ENCODE data around the gene UBE2O.
A peak's percentile ranks its signal among the peaks of the same experiment; 100 is the strongest.

Gene UBE2O

GRCh38 chr17:76432004-76432403, 20.9 kb downstream of the UBE2O start:
- TF ChIP-seq, protein P1, sequence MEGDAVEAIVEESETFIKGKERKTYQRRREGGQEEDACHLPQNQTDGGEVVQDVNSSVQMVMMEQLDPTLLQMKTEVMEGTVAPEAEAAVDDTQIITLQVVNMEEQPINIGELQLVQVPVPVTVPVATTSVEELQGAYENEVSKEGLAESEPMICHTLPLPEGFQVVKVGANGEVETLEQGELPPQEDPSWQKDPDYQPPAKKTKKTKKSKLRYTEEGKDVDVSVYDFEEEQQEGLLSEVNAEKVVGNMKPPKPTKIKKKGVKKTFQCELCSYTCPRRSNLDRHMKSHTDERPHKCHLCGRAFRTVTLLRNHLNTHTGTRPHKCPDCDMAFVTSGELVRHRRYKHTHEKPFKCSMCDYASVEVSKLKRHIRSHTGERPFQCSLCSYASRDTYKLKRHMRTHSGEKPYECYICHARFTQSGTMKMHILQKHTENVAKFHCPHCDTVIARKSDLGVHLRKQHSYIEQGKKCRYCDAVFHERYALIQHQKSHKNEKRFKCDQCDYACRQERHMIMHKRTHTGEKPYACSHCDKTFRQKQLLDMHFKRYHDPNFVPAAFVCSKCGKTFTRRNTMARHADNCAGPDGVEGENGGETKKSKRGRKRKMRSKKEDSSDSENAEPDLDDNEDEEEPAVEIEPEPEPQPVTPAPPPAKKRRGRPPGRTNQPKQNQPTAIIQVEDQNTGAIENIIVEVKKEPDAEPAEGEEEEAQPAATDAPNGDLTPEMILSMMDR (IDR thresholded peaks at IDR 0.05; ENCODE audit: low read length): no peak
- TF ChIP-seq EZH2 (IDR thresholded peaks at IDR 0.05; ENCODE audit: borderline replicate concordance, low read length): no peak

GRCh38 chr17:76431509-76431908, 21.4 kb downstream of the UBE2O start:
- H3F3A ChIP-seq (ENCODE audit: insufficient read depth, low read length): no peaks in the 10 kb centered on the region
- TF ChIP-seq, protein P1 (IDR thresholded peaks at IDR 0.05; ENCODE audit: low read length): no peak
- no peak for TF ChIP-seq EZH2 (IDR thresholded peaks at IDR 0.05; ENCODE audit: borderline replicate concordance, low read length)
- no peak overlapping the region for H2AFZ ChIP-seq (ENCODE audit: low read length)
- H4K20me1 ChIP-seq (ENCODE audit: insufficient read depth, low read length): no peaks in the 10 kb centered on the region
- no peak overlapping the region for H3K4me3 ChIP-seq (ENCODE audit: low read depth, low read length, poor library complexity, severe bottlenecking)
- H3K4me2 ChIP-seq (ENCODE audit: low read length): no peak overlapping the region
- no peaks in the 10 kb centered on the region for H3K9me3 ChIP-seq (ENCODE audit: low read length)
- H3K79me2 ChIP-seq (ENCODE audit: insufficient read depth, low read length): no peaks in the 10 kb centered on the region
- no peak overlapping the region for H3K27ac ChIP-seq (ENCODE audit: low read depth, low read length, poor library complexity, severe bottlenecking)
- H3K9ac ChIP-seq (ENCODE audit: low read length): no peak overlapping the region
- no peaks in the 10 kb centered on the region for H3K9me2 ChIP-seq (ENCODE audit: low read depth, low read length)
- H3K27me3 ChIP-seq (ENCODE audit: insufficient read depth, low read length): no peaks in the 10 kb centered on the region
- H3K4me1 ChIP-seq (ENCODE audit: insufficient read depth, low read length, severe bottlenecking): peaks cover 57% of the 10 kb centered on the region
- peaks cover 6% of the 10 kb centered on the region; the same call in 1 of the 2 replicates for H3K36me3 ChIP-seq (ENCODE audit: insufficient read depth, low read length)

More at GRCh38 chr17:76432004-76432403, 20.9 kb downstream of the UBE2O start:
- H4K20me1 ChIP-seq (ENCODE audit: insufficient read depth, low read length): no peaks in the 10 kb centered on the region
- no peaks in the 10 kb centered on the region for H3K27me3 ChIP-seq (ENCODE audit: insufficient read depth, low read length)
- no peaks in the 10 kb centered on the region for H3K9me3 ChIP-seq (ENCODE audit: low read length)
- no peak overlapping the region for H3K4me3 ChIP-seq (ENCODE audit: low read depth, low read length, poor library complexity, severe bottlenecking)
- H3K36me3 ChIP-seq (ENCODE audit: insufficient read depth, low read length): peaks cover 6% of the 10 kb centered on the region; the same call in 1 of the 2 replicates
- no peaks in the 10 kb centered on the region for H3K9me2 ChIP-seq (ENCODE audit: low read depth, low read length)
- H3K79me2 ChIP-seq (ENCODE audit: insufficient read depth, low read length): no peaks in the 10 kb centered on the region
- H3K4me2 ChIP-seq (ENCODE audit: low read length): no peak overlapping the region
- no peaks in the 10 kb centered on the region for H3F3A ChIP-seq (ENCODE audit: insufficient read depth, low read length)
- no peak overlapping the region for H3K27ac ChIP-seq (ENCODE audit: low read depth, low read length, poor library complexity, severe bottlenecking)
- no peak overlapping the region for H2AFZ ChIP-seq (ENCODE audit: low read length)
- H3K9ac ChIP-seq (ENCODE audit: low read length): no peak overlapping the region
- peaks cover 53% of the 10 kb centered on the region for H3K4me1 ChIP-seq (ENCODE audit: insufficient read depth, low read length, severe bottlenecking)

DNA sequence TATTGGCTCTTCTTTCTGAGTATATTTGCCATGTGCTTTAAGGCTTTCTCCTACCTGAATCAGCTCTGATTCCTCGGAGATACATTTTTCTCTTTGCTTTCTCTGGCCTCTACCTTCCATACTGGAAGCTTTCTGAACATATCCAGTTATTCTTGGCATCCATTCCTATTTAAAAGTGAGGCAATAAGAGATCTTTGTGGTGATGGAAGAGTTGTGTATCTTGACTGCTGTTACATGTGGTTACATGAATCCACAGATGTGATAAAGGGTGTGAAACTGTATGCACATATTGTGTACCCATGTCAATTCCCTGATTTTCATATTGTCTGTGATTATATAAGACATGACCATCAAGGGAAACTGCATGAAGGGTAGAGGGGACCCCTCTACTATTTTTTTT, 24.4 kb downstream of the UBE2O start:
- H3K27me3 ChIP-seq (ENCODE audit: insufficient read depth, low read length): no peaks in the 10 kb centered on the region
- peak overlapping the region; percentile 66 for H3K4me2 ChIP-seq (ENCODE audit: low read length)
- H3K79me2 ChIP-seq (ENCODE audit: insufficient read depth, low read length): no peaks in the 10 kb centered on the region
- peaks cover 47% of the 10 kb centered on the region for H3K4me1 ChIP-seq (ENCODE audit: insufficient read depth, low read length, severe bottlenecking)
- peak overlapping the region; percentile 78 for H3K27ac ChIP-seq (ENCODE audit: low read depth, low read length, poor library complexity, severe bottlenecking)
- no peaks in the 10 kb centered on the region for H3F3A ChIP-seq (ENCODE audit: insufficient read depth, low read length)
- H3K9me3 ChIP-seq (ENCODE audit: low read length): no peaks in the 10 kb centered on the region
- H3K9ac ChIP-seq (ENCODE audit: low read length): no peak overlapping the region
- peak overlapping the region; percentile 45 for H3K4me3 ChIP-seq (ENCODE audit: low read depth, low read length, poor library complexity, severe bottlenecking)
- no peak overlapping the region for H2AFZ ChIP-seq (ENCODE audit: low read length)
- H3K36me3 ChIP-seq (ENCODE audit: insufficient read depth, low read length): peaks cover 6% of the 10 kb centered on the region; the same call in 1 of the 2 replicates
- H4K20me1 ChIP-seq (ENCODE audit: insufficient read depth, low read length): no peaks in the 10 kb centered on the region
- H3K9me2 ChIP-seq (ENCODE audit: low read depth, low read length): no peaks in the 10 kb centered on the region
- TF ChIP-seq, protein P1 (IDR thresholded peaks at IDR 0.05; ENCODE audit: low read length): no peak
- TF ChIP-seq EZH2 (IDR thresholded peaks at IDR 0.05; ENCODE audit: borderline replicate concordance, low read length): no peak

All from OCI-LY1 (cell line).